OCI-LY1 (cell line): ENCODE measurements around the gene TPCN2.

Experiments
- CTCF ChIP-seq: fragments of 200-600 bp; sonication (generic), shearing (Covaris generic); IDR thresholded peaks from 2 replicates; pipeline ENCODE4 v1.5.1; 2017; ENCODE audit warnings: mild to moderate bottlenecking, antibody characterized with exemption, low read length, moderate library complexity, mixed read lengths
- EZH2 ChIP-seq: fragments of 200-600 bp; sonication (generic), shearing (Covaris generic); IDR thresholded peaks from 2 replicates; pipeline ENCODE4 v1.8.0; 2017; ENCODE audit warnings: borderline replicate concordance, mixed run types, mild to moderate bottlenecking, antibody characterized with exemption, low read length, moderate library complexity, mixed read lengths

DNA sequence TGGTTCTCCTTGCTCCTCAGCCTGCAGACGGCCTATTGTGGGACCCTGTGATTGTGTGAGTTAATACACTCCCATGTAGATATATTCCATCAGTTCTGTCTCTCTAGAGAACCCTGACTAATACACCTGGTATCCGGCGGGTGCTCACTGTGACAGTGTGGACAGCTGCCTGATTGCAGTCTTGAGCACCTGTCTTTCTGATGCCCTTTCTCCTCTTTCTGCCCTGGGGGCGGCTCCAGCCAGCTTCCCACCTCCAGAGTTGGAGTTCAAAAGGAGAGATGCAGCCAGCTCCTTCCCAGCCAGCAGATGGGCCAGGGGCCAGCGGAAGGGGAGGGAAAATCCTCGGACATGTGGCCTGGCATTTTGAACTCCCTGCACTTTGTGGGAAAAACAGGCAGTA is 122.0 kb downstream of the TPCN2 start:
- TF ChIP-seq CTCF (no peak), EZH2 (no peak)
